HG03575 (cell line): ENCODE data around the gene SART1.

Experiments
- ATAC-seq: cut with Tn5 transposase; IDR thresholded peaks from one replicate; pipeline ENCODE4 v1.9.1; 2021; ENCODE audit not compliant: unreplicated experiment, insufficient number of reproducible peaks, low FRiP score; ENCODE audit errors: extremely low read depth

SART1 gene

DNA sequence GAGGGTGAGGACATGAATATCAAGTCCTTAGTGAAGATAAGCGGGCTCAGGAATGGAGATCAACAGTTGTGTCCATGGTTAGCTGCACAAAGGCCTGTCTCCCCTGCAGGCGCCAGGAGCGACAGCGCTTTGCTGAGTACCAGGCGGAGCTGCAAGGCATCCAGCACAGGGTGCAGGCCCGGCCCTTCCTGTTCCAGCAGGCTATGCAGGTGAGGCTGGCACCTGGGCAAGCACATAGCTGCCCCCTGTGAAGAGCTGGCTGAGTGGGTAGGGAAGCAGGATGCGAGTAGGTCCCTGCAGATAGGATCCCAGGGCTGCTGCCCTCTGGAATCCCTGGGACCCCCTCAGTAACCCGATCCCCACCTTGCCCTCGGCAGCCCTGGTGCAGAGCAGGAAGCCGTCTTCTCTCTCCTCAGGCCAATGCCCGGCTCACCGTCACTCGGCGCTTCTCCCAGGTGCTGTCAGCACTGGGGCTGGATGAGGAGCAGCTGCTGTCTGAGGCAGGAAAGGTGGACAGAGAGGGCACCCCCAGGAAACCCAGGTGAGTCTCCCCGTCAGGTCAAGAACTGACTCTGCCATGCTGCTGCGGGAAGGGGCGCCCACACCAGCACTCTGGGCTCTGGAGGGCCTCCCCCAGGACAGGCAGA is 2.6 kb upstream of the SART1 start:
- no peak for ATAC-seq

DNA sequence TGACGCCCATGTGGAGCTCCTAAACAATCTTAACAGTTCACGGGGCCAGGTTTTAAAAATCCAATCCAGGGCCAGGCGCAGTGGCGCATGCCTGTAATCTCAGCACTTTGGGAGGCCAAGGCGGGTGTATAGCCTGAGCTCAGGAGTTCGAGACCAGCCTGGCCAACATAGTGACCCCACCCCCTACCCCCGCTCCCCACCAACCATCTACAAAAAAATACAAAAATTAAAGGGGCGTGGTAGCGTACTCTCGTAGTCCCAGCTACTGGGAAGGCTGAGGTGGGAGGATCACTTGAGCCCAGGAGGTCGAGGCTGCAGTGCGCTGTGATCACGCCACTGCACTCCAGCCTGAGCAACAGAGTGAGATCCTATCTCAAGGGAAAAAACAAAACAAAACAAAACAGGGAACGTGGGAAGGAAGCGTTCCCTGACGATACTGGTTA is 689 bp upstream of the SART1 start:
- no peak for ATAC-seq

DNA sequence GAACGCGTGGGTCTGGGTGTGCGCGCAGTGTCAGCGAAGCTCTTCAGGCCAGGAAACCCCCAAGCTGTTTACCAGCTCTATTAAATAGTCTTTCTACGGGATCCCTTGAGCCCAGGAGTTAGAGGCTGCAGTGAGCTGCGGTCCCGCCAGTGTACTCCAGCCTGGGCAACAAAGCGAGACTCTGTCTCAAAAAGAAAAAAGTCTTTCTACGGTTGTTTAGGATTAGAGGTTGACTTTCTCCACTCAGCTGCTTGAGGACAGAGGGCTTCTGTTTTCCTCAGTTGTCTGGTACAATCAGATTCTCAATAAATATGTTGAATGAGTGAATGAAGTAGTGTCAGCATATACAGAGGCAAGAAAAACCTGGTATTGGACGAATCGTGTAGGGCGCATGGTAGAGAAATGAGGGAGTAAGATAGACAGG is 619 bp downstream of the SART1 start:
- ATAC-seq: no peak

DNA sequence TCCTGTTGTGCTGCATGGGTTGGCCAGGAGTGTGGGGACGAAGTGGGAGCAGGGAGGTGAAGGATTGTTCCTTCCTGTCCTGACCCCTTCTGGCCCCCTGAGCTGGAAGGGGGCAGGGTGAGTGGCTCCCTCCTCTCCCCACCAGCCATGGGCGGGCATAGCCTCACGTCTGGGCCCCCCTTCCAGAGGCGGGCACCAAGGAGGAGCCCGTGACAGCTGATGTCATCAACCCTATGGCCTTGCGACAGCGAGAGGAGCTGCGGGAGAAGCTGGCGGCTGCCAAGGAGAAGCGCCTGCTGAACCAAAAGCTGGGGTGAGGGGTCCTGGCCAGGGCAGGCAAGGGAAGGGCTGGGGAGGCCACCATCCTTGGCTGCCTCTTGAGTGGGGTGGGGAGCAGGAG is 3.4 kb downstream of the SART1 start:
- ATAC-seq: no peak

- no peak for ATAC-seq
Measured at GRCh38 chr11:65965986-65966762, 4.6 kb downstream of the SART1 start.

DNA sequence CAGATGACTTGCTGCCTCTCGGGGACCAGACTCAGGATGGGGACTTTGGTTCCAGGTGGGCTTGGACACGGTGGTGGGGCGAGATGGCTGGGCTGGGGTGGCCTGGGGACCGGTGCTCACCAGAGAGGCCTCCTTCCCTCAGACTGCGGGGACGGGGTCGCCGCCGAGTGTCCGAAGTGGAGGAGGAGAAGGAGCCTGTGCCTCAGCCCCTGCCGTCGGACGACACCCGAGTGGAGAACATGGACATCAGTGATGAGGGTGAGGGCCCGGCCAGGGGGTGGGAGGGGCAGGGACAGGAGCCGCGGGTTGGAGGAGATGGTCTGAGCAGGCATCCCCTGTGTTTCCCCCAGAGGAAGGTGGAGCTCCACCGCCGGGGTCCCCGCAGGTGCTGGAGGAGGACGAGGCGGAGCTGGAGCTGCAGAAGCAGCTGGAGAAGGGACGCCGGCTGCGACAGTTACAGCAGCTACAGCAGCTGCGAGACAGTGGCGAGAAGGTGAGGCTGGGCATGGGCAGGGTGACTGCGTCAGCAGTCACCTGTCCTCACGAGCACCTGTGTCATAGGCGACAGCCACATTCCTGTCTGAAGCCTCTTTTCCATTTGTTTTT is 5.9 kb downstream of the SART1 start:
- ATAC-seq: no peak

DNA sequence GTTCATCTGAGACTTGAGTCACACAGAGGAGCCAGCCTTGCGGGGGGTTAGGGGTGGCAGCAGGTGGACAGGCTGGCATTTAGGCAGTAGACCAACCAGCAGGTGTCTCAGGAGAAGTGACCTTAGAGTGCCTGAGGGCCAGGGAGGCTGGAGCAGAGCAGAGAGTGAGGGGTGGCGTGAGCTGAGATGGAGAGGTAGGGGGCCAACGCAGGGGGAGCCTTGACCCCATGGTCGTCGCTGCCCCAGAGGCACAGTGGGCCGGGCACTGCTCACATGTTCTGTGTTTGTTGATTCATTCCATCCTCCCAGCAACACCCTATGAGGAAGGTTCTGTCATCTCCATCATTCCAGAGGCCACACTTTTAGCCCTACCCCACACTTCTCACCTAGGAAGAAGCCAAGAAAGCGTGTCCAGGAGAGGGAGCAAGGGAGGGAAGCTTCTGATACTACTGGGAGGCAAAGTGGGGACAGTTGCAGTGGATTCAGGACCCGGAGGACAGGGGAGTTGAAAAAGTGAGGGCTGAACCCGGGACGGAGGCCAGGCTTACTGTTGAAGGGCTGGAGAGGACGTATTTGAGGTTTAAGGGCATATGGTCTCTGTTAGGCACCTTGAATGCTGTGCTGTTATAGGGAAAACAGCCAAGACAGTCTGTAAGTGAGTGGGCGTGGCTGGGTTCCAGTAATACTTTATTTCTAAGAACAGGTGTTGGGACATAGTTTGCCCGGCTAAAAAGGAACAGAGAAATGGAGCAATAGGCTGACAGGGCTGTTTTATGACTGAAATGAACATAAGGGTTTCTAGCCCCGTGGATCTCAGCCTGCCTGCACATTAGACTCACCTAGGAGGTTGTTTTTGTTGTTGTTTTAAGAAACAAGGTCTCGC is 7.3 kb downstream of the SART1 start:
- no peak for ATAC-seq

DNA sequence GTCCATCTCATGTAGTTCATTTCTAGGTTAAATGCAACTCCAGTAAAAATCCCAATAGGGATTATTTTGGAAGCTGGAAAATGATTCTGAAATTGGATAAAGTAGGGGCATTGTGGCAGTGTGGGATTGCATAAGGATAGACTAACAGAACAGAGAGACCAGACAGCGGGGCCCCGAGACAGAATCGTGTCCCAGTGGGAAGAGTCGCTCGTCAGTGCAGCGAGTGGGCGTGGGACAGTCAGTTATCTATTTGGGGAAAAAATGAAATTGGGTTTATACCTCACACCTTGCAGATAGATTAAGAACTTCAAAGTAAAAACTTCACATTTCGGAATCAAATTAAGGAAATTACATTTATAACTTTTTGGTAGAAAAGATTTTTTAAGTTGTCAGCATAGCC is 10.6 kb downstream of the SART1 start:
- no peak for ATAC-seq

- ATAC-seq: no peak
Measured at GRCh38 chr11:65973439-65974110, 12.0 kb downstream of the SART1 start.

- ATAC-seq: no peak
Measured at GRCh38 chr11:65975771-65976170, 14.2 kb downstream of the SART1 start.

- no peak for ATAC-seq
Measured at GRCh38 chr11:65976216-65977176, 15.0 kb downstream of the SART1 start.

DNA sequence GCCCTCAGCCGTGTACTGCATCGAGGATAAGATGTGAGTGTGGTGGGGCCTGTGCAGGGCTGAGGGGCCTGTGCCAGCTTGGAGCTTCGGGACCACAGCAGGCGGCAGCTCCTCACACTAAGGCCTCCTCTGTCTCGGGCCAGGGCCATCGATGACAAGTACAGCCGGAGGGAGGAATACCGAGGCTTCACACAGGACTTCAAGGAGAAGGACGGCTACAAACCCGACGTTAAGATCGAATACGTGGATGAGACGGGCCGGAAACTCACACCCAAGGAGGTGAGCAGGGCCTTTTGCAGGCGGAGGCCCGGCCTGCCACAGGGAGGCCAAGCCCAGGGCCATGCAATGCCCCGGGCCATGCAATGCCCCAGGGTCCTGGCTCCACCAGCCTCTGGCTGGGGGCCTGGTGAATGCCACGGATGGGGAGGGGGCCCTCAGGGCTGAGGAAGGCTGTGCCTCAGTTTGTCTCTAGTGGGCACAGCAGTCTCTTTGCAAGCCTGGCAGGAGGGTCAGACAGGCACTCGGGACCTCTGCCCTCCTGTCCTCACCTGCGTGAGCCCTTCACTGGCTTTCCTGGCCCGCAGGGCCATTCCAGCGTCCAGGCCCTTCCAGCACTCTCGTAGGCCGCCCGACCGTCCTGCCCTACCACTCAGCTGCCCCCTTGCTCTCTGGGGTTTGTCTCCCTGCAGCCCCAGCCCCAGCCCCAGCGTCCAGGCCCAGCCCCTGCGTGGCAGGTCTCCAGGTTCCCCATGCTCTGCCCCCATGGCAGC is 16.3 kb downstream of the SART1 start:
- ATAC-seq: no peak

- ATAC-seq: no peak
Measured at GRCh38 chr11:65978391-65979238, 17.1 kb downstream of the SART1 start.

DNA sequence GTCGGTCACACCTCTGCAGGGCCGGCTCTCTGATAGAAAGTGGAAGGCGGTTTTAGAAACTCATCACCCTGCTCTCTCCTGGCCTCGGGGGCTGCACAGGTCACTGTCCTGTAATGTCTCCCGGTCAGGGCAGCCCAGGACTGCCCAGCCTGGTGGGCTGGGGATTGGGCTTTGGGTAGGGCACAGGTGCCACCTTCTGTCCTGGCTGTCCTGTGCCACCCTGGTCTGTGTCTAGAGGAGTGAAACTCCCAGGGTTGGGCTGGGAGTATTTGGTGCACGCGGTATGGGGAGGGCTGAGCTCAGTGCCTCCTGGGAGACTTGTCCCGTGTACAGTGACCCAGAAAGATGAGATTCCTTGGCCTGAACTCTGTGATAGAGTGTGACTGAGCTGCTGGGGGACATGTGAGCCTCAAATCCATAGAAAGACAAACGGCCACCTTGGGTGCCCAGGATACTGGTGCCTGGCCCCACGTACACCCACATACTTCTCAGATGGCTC is 17.8 kb downstream of the SART1 start:
- no peak for ATAC-seq

DNA sequence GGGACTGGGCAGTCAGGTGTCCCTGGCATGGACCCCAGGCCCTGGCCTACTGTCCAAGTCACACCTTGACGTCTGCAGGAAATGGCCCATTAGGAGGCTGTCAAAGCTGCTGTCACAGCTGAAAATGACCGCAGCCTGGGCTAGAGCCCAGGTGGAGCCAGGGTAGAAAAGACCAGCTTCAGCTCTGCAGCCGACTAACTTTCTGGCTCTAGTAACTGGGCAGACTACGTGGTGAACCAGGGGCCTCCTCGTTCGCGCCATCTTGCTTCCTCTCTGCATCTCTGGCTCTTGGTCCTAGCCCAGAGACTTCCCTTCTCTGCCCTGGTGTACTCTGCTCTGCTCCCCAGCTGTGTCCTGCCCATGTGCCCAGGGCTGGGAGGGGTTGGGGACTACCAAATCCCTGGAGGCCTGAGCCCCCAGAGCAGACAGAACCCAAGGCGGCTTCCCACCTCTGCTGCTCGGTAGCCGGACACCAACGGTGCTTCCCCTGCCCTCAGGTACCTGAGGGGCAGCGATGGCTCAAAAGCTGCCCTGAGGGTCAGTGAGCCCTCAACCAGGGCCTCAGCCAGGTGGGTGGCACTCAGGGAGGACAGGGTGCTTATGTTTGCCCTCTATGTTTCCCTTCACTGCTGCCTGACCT is 19.7 kb downstream of the SART1 start:
- ATAC-seq: no peak
